Esophagus squamous epithelium (tissue), 5 donors: Measurements from ENCODE around the gene TAGLN3. TPM values are rescaled to one million over a fixed set of nuclear protein-coding genes. Genes with fewer than 3 reads are reported as not detected.

ENCODE experiments used
- DNase-seq: peaks from one replicate; lab custom pipeline; 2025; lab: John Stamatoyannopoulos, UW
- H3K27ac ChIP-seq, 4 donors: fragments of 200-600 bp; sonication (generic); one replicate each; pipeline ENCODE4 v1.5.1; 2016 to 2019; ENCODE audit warnings: mild to moderate bottlenecking in 1 of 4
- H3K27me3 ChIP-seq, 4 donors: fragments of 200-600 bp; sonication (generic); 1 replicate in 3 of 4; 2 replicates in 1 of 4; pipeline versions ENCODE4 v1.5.1 to v1.6.0; 2017 to 2021; ENCODE audit warnings: antibody characterized with exemption in 1 of 4
- H3K36me3 ChIP-seq, 3 donors: fragments of 200-600 bp; sonication (generic); one replicate each; pipeline ENCODE4 v1.5.1; 2016 to 2019
- H3K4me1 ChIP-seq, 3 donors: fragments of 200-600 bp; sonication (generic); one replicate each; pipeline ENCODE4 v1.5.1; 2017 to 2019
- H3K4me3 ChIP-seq, 4 donors: fragments of 200-600 bp; sonication (generic); 1 replicate in 3 of 4; 2 replicates in 1 of 4; pipeline ENCODE4 v1.5.1; 2016 to 2019; ENCODE audit warnings: mild to moderate bottlenecking in 2 of 4, moderate library complexity in 1 of 4
- H3K9me3 ChIP-seq, 3 donors: fragments of 200-600 bp; sonication (generic); one replicate each; pipeline ENCODE4 v1.5.1; 2016 to 2019
- CTCF ChIP-seq, 6 experiments: fragments of 450-650 bp in 4 of 6; fragments of 200-600 bp in 2 of 6; sonication (generic) in 2 of 6; IDR thresholded peaks; one replicate each; pipeline ENCODE4 v1.5.1; 2016 to 2019; ENCODE audit warnings: antibody characterized with exemption in 6 of 6, mild to moderate bottlenecking in 4 of 6, moderate library complexity in 4 of 6
- POLR2A ChIP-seq, 4 donors: fragments of 450-650 bp; IDR thresholded peaks; one replicate each; pipeline ENCODE4 v1.6.1; 2017; ENCODE audit warnings: antibody characterized with exemption in 4 of 4, mild to moderate bottlenecking in 4 of 4, moderate library complexity in 3 of 4
- WGBS, 2 donors: methylation state at CpG; one replicate each; pipeline ENCODE4 v1.1.5; 2018; 5-methylcytosine and 5-hydroxymethylcytosine counted together
- intact Hi-C: fragments of 100-400 bp; cut with DNase I; formaldehyde crosslinking; loops from one replicate; pipeline ENCODE4 v1.15.0; 2022
- total RNA-seq, 4 donors: library from RNA; depleted of rRNA; stranded (reverse); fragments of >200 nt; gene quantifications; one replicate each; pipeline ENCODE4 v1.1.0, GENCODE V29; 2016
- donor health status: DM: yes; HTN: yes; CAD: no.

Gene TAGLN3
- total RNA-seq, 4 donors from 2014 or later, result not detected

- no peak for DNase-seq
- no peaks in the 10 kb centered on the region for H3K36me3 ChIP-seq
- H3K27me3 ChIP-seq, result no peaks in the 10 kb centered on the region
- H3K27ac ChIP-seq, result no peak overlapping the region
- no peak overlapping the region for H3K4me3 ChIP-seq
- TF ChIP-seq POLR2A (IDR thresholded peaks at IDR 0.05) (no peak), CTCF (IDR thresholded peaks at IDR 0.05) (no peak)
- peaks cover 0 to 6% (median 0%) of the 10 kb centered on the region in 3 donors for H3K4me1 ChIP-seq
- intact Hi-C loops, result no loop called here
- H3K9me3 ChIP-seq, result no peaks in the 10 kb centered on the region
Measured at GRCh38 chr3:112041321-112041720, 42.6 kb downstream of the TAGLN3 start.

DNA sequence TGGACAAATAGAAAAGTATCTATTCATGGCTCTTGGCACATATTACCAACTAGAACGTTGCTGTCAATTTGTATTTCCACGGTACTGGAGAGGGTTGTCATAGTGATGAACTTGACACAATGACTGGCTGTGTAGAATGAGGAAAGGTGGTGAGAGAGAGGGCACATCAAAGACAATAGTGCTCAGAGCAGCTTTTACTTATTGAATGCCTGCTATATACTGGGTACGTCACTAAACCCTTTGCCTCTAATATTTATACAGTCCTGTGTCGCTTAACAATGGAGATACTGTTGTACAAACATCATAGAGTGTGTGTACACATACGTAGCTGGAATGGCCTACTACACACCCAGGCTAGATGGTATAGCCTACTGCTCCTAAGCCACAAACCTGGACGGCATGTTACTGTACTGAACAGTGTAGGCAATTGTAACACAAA is 44.1 kb downstream of the TAGLN3 start:
- H3K4me3 ChIP-seq, result no peak overlapping the region
- H3K27ac ChIP-seq, result no peak overlapping the region
- no peak for TF ChIP-seq CTCF (IDR thresholded peaks at IDR 0.05)
- no peak for TF ChIP-seq POLR2A (IDR thresholded peaks at IDR 0.05)
- H3K36me3 ChIP-seq, result no peaks in the 10 kb centered on the region
- WGBS, 2 donors, result 57 to 60% methylated on average over 6 of the region's 6 CpGs
- H3K4me1 ChIP-seq, result peaks cover 0 to 6% (median 0%) of the 10 kb centered on the region in 3 donors
- DNase-seq, result no peak
- H3K27me3 ChIP-seq, result no peaks in the 10 kb centered on the region
- intact Hi-C loops, result no loop called here
- no peaks in the 10 kb centered on the region for H3K9me3 ChIP-seq

GRCh38 chr3:112043621-112044201 is 45.0 kb downstream of the TAGLN3 start:
- H3K27ac ChIP-seq, result no peak overlapping the region
- intact Hi-C loops, result no loop called here

GRCh38 chr3:112046599-112046998 is 47.9 kb downstream of the TAGLN3 start:
- H3K4me1 ChIP-seq, result peaks cover 0 to 6% (median 0%) of the 10 kb centered on the region in 3 donors
- no peaks in the 10 kb centered on the region for H3K9me3 ChIP-seq
- no peak for TF ChIP-seq POLR2A (IDR thresholded peaks at IDR 0.05)
- TF ChIP-seq CTCF (IDR thresholded peaks at IDR 0.05), result no peak
- intact Hi-C loops, result no loop called here
- 60 to 66% methylated on average over 4 of the region's 4 CpGs for WGBS, 2 donors
- H3K27me3 ChIP-seq, result peaks cover 0 to under 1% (median 0%) of the 10 kb centered on the region in 4 donors
- no peak for DNase-seq
- no peak overlapping the region for H3K27ac ChIP-seq
- no peak overlapping the region for H3K4me3 ChIP-seq
- no peaks in the 10 kb centered on the region for H3K36me3 ChIP-seq

More at GRCh38 chr3:112043621-112044201, 45.0 kb downstream of the TAGLN3 start:
- H3K9me3 ChIP-seq, result no peaks in the 10 kb centered on the region
- peaks cover 0 to 6% (median 0%) of the 10 kb centered on the region in 3 donors for H3K4me1 ChIP-seq
- no peaks in the 10 kb centered on the region for H3K36me3 ChIP-seq
- DNase-seq, result peak; percentile 1
- peak overlapping the region in 1 of 4 donors; percentile 44 for H3K4me3 ChIP-seq
- TF ChIP-seq CTCF (IDR thresholded peaks at IDR 0.05), result peak; percentile 70 to 88 (median 80)
- TF ChIP-seq POLR2A (IDR thresholded peaks at IDR 0.05), result no peak
- WGBS, 2 donors, result 7 to 8% methylated on average over 7 of the region's 7 CpGs
- H3K27me3 ChIP-seq, result no peaks in the 10 kb centered on the region

DNA sequence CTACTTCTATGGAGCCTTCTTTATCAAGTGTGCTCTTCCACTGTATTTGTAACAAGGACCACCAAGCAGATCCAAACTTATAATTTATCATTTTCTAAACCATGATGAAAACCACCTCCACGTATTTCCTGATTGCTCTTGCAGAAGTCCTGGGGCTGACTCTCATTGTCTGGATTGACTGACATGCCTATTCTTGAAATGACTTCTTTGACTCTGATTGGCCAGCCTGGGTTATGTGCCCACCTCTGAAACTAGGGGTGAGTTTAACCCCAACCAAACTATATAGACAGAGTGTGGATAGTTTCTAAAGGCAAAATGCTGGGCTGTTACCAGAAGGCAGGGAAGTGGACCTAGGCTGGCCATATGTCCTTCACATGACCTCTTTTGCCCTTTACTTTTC is 48.5 kb downstream of the TAGLN3 start:
- no peak for DNase-seq
- Histone ChIP-seq H3K27ac (no peak overlapping the region), H3K27me3 (peaks cover 0 to 4% (median 0%) of the 10 kb centered on the region in 4 donors), H3K9me3 (no peaks in the 10 kb centered on the region), H3K4me1 (peaks cover 0 to 6% (median 0%) of the 10 kb centered on the region in 3 donors), H3K4me3 (no peak overlapping the region), H3K36me3 (no peaks in the 10 kb centered on the region)
- WGBS, 2 donors, result 62 to 68% methylated on average over 1 of the region's 1 CpG
- no peak for TF ChIP-seq CTCF (IDR thresholded peaks at IDR 0.05)
- TF ChIP-seq POLR2A (IDR thresholded peaks at IDR 0.05), result no peak
- intact Hi-C loops, result no loop called here
